C4-2B (cell line): ENCODE measurements around the gene ZNF668.
A peak's percentile ranks its signal among the peaks of the same experiment; 100 is the strongest.

ENCODE experiments used
- H3K27ac ChIP-seq: fragments of 450-650 bp; 2 replicates; pipeline ENCODE4 v1.5.1; 2017
- CTCF ChIP-seq: fragments of 450-650 bp; conservative IDR thresholded peaks from 2 replicates; pipeline ENCODE4 v1.5.1; 2017; ENCODE audit warnings: mild to moderate bottlenecking
- ZFX ChIP-seq: fragments of 450-650 bp; IDR thresholded peaks from 2 replicates; pipeline ENCODE4 v1.6.1; 2017

ZNF668 gene

GRCh38 chr16:31112711-31113110, 38.7 kb upstream of the ZNF668 start:
- no peak overlapping the region for H3K27ac ChIP-seq

GRCh38 chr16:31111881-31112466, 37.9 kb upstream of the ZNF668 start:
- TF ChIP-seq CTCF = no peak
- TF ChIP-seq ZFX = no peak

More at GRCh38 chr16:31112711-31113110, 38.7 kb upstream of the ZNF668 start:
- TF ChIP-seq CTCF = no peak
- TF ChIP-seq ZFX = no peak

GRCh38 chr16:31110106-31111034, 36.3 kb upstream of the ZNF668 start:
- no peak overlapping the region for H3K27ac ChIP-seq
- TF ChIP-seq CTCF (no peak), ZFX (no peak)

More at GRCh38 chr16:31111881-31112466, 37.9 kb upstream of the ZNF668 start:
- no peak overlapping the region for H3K27ac ChIP-seq

GRCh38 chr16:31109622-31110021, 35.6 kb upstream of the ZNF668 start:
- no peak overlapping the region for H3K27ac ChIP-seq
- TF ChIP-seq CTCF (no peak), ZFX (no peak)

- peak overlapping the region; percentile 95 for H3K27ac ChIP-seq
- TF ChIP-seq CTCF (no peak), ZFX (no peak)
Observed at GRCh38 chr16:31108794-31109558, 34.9 kb upstream of the ZNF668 start.

GRCh38 chr16:31108035-31108793, 34.2 kb upstream of the ZNF668 start, which contains the start of gene BCKDK:
TSS of gene BCKDK (plus strand) at chr16:31108386. CDS start at chr16:31109224, 838 bp downstream.
- TF ChIP-seq CTCF (no peak), ZFX (peak; percentile 44; the same call in 1 of the 2 replicates)
- peak within 1 kb of the TSS; percentile 95 for H3K27ac ChIP-seq
